Epithelial cell of proximal tubule (primary cell): ENCODE measurements around the gene PHKG2. TPM values are rescaled to one million over a fixed set of nuclear protein-coding genes. Genes with fewer than 3 reads are reported as not detected.

Experiments used
- DNase-seq: peaks from one replicate; pipeline ENCODE4 v3.0.0-alpha.2; 2011; ENCODE audit warnings: low read depth
- H3K4me3 ChIP-seq: 2 replicates; pipeline ENCODE4 v1.5.1; 2011; ENCODE audit warnings: low read depth, mild to moderate bottlenecking, low read length
- total RNA-seq: library from RNA; depleted of rRNA; stranded (reverse); fragments of >200 nt; gene quantifications from 2 replicates; pipeline ENCODE4 v1.2.3, GENCODE V29; 2015
- TF ChIP-seq, protein P1 (sequence below): conservative IDR thresholded peaks from 2 replicates; pipeline ENCODE4 v1.5.1; 2012; ENCODE audit warnings: low read depth, mild to moderate bottlenecking, low read length

PHKG2 gene
- total RNA-seq, 1 donor from 2014 or later: 27.6 TPM

DNA sequence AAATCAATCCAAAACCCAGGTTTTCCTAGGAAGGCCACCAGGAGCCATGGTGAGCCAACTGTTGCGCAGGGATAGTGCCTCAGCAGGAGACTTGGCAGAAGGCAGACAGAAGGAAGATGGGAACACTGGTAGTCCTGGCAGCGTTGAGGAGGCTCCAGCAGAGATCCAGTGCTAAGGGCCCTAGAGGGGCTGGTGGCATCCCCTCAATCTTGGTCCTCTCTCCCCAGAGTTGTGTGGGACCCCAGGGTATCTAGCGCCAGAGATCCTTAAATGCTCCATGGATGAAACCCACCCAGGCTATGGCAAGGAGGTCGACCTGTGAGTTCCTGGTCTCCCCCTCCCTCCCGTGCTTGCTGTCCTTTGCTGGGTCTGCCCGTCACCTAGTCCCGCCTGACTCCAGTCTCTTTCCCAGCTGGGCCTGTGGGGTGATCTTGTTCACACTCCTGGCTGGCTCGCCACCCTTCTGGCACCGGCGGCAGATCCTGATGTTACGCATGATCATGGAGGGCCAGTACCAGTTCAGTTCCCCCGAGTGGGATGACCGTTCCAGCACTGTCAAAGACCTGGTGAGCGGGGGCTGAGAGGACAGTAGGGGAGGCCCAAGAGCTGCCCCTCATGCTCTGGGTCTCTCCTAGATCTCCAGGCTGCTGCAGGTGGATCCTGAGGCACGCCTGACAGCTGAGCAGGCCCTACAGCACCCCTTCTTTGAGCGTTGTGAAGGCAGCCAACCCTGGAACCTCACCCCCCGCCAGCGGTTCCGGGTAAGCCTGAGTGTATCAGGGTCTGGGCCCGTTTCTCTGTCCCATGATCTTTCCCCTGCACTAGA, 7.9 kb downstream of the PHKG2 start:
- no peak for DNase-seq
- H3K4me3 ChIP-seq: no peak overlapping the region
- TF ChIP-seq, protein P1, sequence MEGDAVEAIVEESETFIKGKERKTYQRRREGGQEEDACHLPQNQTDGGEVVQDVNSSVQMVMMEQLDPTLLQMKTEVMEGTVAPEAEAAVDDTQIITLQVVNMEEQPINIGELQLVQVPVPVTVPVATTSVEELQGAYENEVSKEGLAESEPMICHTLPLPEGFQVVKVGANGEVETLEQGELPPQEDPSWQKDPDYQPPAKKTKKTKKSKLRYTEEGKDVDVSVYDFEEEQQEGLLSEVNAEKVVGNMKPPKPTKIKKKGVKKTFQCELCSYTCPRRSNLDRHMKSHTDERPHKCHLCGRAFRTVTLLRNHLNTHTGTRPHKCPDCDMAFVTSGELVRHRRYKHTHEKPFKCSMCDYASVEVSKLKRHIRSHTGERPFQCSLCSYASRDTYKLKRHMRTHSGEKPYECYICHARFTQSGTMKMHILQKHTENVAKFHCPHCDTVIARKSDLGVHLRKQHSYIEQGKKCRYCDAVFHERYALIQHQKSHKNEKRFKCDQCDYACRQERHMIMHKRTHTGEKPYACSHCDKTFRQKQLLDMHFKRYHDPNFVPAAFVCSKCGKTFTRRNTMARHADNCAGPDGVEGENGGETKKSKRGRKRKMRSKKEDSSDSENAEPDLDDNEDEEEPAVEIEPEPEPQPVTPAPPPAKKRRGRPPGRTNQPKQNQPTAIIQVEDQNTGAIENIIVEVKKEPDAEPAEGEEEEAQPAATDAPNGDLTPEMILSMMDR: no peak

- no peak overlapping the region for H3K4me3 ChIP-seq
- no peak for DNase-seq
- TF ChIP-seq, protein P1: no peak
These were observed 8.5 kb downstream of the PHKG2 start for GRCh38 chr16:30756781-30757100.

- H3K4me3 ChIP-seq: no peak overlapping the region
- no peak for DNase-seq
- TF ChIP-seq, protein P1: no peak
These were observed 9.1 kb downstream of the PHKG2 start for GRCh38 chr16:30757316-30757715.

DNA sequence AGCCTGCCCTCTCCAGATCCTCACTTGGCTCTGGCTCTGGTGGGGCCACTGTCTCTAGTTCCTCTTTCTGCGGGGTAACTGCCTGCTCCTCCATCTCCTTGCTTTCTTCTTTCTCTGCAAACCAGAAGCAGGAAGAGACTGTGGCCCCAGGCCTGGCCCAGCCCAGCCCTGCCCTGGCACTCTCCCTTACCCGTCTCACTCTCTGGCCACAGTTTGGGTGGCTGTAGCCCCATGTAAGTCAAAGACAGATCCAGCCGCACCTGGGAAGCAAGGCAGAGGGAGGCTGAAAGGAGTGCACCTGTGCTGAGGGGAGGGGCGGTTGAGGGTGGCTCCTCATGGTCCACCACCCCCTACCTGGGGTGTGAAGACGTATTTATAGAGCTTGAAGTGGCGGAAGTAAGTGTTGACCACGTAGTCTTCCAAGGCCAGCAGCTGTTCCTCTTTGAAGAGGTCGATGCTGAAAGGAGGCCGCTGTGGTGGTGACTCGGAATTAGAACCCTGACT, 10.8 kb downstream of the PHKG2 start:
- TF ChIP-seq, protein P1: no peak
- no peak overlapping the region for H3K4me3 ChIP-seq
- no peak for DNase-seq

DNA sequence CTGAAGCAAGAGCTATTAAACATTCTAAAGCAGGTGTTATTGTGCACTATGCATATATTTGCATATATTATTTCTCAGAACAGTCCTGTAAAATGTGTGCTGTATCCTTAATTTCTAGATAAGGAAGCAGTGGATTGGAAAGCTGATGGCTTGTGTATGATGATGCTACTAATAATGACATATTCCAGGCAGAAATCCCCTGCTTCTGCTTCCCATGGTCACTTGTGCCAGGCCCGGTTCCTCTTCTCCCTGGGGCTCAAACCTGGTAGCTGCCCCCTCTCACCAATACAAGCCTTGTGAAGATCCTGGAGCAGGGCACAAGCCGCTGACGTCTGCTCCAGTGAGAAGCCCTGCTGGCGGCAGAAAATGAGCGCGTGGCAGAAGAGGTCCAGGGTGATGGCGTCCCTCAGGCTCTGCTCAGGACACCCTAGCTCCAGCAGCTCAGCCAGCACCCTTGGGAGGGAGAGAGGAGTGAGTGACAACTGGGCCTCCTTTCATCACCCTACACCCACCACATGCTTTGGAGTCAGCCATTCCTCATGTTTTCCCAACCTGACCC, 11.9 kb downstream of the PHKG2 start:
- H3K4me3 ChIP-seq: no peak overlapping the region
- no peak for DNase-seq
- TF ChIP-seq, protein P1: no peak

DNA sequence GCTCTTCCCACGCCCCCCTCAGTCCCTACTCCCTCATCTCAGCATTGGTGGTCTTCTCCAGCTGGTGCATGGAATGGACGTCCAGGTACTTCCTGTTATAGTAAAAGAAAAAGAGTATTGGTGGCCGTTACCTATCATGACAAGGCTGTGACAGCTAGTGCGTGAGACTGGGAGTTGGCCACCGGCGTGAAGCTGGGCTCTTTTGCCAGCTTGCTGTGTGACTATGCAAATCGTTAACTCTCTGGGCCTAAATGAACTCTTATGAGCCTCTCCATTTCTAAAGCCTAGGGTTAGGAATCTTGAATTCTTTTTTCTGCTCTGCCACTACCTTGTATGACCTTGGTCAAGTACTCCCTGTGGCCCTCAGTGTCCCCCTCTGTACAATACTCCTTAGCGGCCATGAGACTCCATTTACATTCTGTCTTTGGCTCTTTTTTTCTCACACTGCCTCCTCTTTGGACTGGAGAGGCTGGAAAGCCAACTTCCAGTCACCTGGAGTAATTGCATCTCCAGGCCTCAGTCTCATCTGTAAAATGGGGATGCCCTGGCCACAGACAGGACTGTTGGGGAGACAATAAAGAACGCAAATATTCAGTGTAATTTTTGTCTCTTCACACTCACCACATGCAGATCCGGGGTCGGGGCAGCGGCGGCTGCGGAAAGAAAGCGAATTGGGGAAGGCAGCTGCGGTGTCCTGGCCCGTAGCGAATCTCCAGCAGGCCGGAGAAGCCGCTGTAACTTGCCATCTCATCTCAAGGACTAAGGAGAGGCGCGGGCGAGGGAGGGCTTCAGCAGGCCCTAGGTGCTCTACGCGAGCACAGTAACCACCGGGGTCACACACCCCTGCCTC, 12.6 kb downstream of the PHKG2 start:
- no peak for DNase-seq
- H3K4me3 ChIP-seq: peak overlapping the region; percentile 97
- TF ChIP-seq, protein P1: no peak
